ENCODE data around the gene AXL. TPM values are rescaled to one million over a fixed set of nuclear protein-coding genes. Genes with fewer than 3 reads are reported as not detected.
A peak's percentile ranks its signal among the peaks of the same experiment; 100 is the strongest.

Gene AXL
- total and polyA plus RNA-seq, 2 of the 13 experiments (the other 11 are each of a cell fraction or from before 2014, with no cell fraction given) = 0.71 to 5.9 TPM

- TF ChIP-seq, protein P1, sequence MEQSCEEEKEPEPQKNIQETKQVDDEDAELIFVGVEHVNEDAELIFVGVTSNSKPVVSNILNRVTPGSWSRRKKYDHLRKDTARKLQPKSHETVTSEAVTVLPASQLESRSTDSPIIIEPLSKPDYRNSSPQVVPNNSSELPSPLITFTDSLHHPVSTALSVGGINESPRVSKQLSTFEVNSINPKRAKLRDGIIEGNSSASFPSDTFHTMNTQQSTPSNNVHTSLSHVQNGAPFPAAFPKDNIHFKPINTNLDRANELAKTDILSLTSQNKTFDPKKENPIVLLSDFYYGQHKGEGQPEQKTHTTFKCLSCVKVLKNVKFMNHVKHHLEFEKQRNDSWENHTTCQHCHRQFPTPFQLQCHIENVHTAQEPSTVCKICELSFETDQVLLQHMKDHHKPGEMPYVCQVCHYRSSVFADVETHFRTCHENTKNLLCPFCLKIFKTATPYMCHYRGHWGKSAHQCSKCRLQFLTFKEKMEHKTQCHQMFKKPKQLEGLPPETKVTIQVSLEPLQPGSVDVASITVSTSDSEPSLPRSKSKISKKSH (CRISPR knock-in tag; IDR thresholded peaks at IDR 0.05; ENCODE audit: borderline replicate concordance) = peak; percentile 76; the same call in 1 of the 2 replicates
- TF ChIP-seq RFX1 (IDR thresholded peaks at IDR 0.05) (no peak), ZNF225 (CRISPR knock-in tag; IDR thresholded peaks at IDR 0.05) (0 out of 2 replicates have a peak, but pooled peaks have one; percentile 62), MLXIP (CRISPR knock-in tag; IDR thresholded peaks at IDR 0.05; ENCODE audit: borderline replicate concordance) (0 out of 2 replicates have a peak, but pooled peaks have one; percentile 55), PRPF4 (IDR thresholded peaks at IDR 0.05; ENCODE audit: low read depth, low read length, poor library complexity, severe bottlenecking) (no peak), KAT2B (IDR thresholded peaks at IDR 0.05; ENCODE audit: borderline replicate concordance, low read depth, low read length) (no peak), IKZF4 (CRISPR knock-in tag; IDR thresholded peaks at IDR 0.05; ENCODE audit: borderline replicate concordance, low read depth, not compliant biosample characterization) (no peak), JUNB (CRISPR knock-in tag; IDR thresholded peaks at IDR 0.05; ENCODE audit: borderline replicate concordance) (no peak), LCORL (IDR thresholded peaks at IDR 0.05) (no peak; the same call in 1 of the 2 replicates), LCORL (CRISPR knock-in tag; IDR thresholded peaks at IDR 0.05) (peak; percentile 65), ZNF317 (CRISPR knock-in tag; IDR thresholded peaks at IDR 0.05) (peak; percentile 71; the same call in 1 of the 2 replicates), RAD21 (CRISPR knock-in tag; IDR thresholded peaks at IDR 0.05) (peak; percentile 24; the same call in 1 of the 2 replicates), ZNF775 (CRISPR knock-in tag; IDR thresholded peaks at IDR 0.05; ENCODE audit: borderline replicate concordance) (no peak), SMARCC2 (IDR thresholded peaks at IDR 0.05) (no peak), GTF2F1 (IDR thresholded peaks at IDR 0.05; ENCODE audit: low read length) (no peak), TCF7L2 (IDR thresholded peaks at IDR 0.05; ENCODE audit: low read depth, low read length) (no peak), CHD2 (IDR thresholded peaks at IDR 0.05; ENCODE audit: low read depth, low read length) (no peak), JUN (CRISPR knock-in tag; IDR thresholded peaks at IDR 0.05) (no peak), PAWR (CRISPR knock-in tag; IDR thresholded peaks at IDR 0.05; ENCODE audit: borderline replicate concordance) (no peak; the same call in 1 of the 2 replicates), ZNF205 (CRISPR knock-in tag; IDR thresholded peaks at IDR 0.05) (peak; percentile 71; the same call in 1 of the 2 replicates)
- TF ChIP-seq, protein P2, sequence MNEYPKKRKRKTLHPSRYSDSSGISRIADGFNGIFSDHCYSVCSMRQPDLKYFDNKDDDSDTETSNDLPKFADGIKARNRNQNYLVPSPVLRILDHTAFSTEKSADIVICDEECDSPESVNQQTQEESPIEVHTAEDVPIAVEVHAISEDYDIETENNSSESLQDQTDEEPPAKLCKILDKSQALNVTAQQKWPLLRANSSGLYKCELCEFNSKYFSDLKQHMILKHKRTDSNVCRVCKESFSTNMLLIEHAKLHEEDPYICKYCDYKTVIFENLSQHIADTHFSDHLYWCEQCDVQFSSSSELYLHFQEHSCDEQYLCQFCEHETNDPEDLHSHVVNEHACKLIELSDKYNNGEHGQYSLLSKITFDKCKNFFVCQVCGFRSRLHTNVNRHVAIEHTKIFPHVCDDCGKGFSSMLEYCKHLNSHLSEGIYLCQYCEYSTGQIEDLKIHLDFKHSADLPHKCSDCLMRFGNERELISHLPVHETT (CRISPR knock-in tag; conservative IDR thresholded peaks at IDR 0.05) = 0 out of 2 replicates have a peak, but pooled peaks have one; percentile 36
- TF ChIP-seq, protein P3, sequence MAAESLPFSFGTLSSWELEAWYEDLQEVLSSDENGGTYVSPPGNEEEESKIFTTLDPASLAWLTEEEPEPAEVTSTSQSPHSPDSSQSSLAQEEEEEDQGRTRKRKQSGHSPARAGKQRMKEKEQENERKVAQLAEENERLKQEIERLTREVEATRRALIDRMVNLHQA (CRISPR knock-in tag; IDR thresholded peaks at IDR 0.05) = no peak
Observed at GRCh38 chr19:41310033-41310831, 91.2 kb downstream of the AXL start, which contains the start of gene CCDC97 (continued).

All from HepG2 (cell line).